HG03060 (cell line): ENCODE data around the gene MIP.
"Not testable (repeated sequence)": the region's sequence is repeated elsewhere in the genome, so short reads cannot be mapped to it uniquely, and the experiment has no call there.

Experiments used
- ATAC-seq: cut with Tn5 transposase; IDR thresholded peaks from one replicate; pipeline ENCODE4 v1.9.1; 2021; ENCODE audit warnings: low read depth, moderate number of reproducible peaks; ENCODE audit not compliant: unreplicated experiment

Gene MIP

DNA sequence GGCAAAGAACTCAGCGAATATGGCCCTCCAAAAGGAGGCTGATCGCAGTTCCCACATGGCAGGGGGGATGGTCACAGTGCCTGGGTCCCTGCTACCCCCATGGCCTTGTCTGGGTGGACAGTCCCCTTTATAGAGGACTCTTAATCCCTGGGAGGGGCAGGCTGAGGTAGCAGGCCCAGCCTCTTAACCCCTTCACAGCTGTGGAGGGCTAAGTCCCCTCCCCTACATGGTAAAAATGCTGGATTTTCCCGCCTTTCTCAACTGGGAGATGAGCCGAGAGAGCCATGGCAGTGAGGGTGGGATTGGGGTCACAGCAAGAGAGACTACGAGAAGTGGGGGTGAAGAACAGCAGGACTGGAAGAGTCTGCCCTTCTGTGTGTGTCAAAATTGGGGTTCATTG lies at the start of gene MIP:
TSS of gene MIP (minus strand) at position 101 of the 400 bp plus-strand sequence. CDS start at position 57, 44 bp downstream.
- no peak for ATAC-seq

DNA sequence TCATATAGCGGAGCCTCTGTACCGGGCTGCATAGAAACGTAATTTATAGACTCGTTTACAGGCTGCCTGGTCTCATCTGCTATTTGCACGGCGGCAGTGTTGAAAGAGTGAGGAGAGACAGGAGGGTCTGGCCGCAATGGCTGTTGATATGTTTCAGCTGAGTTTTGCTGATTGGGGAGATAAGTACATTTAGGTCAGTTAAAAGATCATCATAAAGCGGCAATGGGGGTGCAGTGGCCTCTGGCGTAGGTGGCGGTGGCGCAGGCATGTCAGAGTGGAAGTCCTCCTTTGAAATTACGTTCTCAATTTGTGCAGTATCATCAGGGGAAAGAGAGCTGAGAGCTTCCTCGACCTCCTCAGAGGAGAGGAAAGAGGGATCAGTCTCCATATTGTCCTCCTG lies 45.4 kb upstream of the MIP start:
- not testable (repeated sequence) for ATAC-seq

DNA sequence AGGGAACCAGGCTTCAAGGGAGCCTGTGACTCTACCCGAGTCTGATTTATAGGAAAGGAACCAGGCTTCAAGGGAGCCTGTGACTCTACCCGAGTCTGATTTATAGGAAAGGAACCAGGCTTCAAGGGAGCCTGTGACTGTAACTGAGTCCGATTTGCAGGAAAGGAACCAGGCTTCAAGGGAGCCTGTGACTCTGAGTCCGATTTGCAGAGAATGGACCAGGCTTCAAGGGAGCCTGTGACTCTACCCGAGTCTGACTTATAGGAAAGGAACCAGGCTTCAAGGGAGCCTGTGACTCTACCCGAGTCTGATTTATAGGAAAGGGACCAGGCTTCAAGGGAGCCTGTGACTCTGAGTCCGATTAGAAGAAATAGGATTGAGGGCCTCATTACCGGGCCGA lies 45.0 kb upstream of the MIP start:
- ATAC-seq = not testable (repeated sequence)

DNA sequence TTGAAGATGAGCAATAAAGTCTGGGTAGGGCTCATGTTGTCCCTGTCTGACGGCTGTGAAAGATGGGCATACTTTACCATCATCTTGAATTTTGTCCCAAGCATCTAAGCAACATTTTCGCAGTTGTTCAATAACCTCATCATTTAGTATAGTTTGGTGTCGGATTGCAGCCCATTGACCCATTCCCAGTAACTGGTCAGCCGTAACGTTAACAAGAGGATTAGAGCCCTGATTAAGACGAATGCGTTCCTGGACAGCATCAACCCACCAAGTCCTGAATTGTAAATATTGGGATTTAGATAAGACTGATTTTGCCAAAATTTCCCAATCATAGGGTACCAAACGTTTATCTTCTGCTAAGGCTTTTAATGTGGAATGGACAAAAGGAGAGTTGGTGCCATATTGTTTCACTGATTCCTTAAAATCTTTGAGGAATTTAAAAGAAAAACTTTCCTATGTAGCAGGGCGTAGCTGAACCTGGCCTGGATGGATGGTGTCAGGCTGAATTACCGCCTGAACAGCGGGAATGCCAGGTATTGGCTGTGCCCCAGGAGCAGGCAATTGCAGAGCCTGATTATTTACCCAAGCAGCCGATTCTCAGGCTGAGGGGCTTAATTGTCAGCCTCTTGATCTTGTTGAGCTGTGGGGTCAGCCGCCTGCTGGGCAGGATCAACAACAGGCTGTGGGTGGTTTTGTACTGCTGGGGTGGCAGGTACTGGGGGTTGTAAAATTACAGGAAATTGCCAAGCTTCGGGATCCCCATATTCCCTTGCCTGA lies 43.9 kb upstream of the MIP start:
- not testable (repeated sequence) for ATAC-seq

DNA sequence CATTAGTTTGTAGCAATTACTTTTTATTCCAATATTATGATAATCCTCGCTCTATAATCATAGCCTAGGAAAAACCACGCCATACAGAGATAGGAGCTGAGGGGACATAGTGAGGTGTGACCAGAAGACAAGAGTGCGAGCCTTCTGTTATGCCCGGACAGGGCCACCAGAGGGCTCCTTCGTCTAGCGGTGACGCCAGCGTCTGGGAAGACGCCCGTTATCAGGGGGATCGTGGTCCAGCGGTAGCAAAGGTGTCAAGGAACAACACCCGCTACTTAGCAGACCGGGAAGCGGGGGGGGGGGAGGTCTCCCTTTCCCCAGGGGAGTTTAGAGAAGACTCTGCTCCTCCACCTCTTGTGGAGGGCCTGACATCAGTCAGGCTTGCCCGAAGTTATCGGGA lies 42.2 kb upstream of the MIP start:
- not testable (repeated sequence) for ATAC-seq

DNA sequence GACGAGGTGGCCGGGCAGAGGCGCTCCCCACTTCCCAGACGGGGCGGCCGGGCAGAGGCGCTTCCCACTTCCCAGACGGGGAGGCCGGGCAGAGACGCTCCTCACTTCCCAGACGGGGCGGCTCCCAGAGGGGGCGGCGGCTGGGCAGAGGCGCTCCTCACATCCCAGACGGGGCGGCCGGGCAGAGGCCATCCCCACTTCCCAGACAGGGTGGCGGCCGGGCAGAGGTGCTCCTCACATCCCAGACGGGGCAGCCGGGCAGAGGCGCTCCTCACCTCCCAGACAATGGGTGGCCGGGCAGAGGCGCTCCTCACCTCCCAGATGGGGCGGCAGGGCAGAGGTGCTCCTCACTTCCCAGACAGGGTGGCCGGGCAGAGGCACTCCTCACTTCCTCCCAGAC lies 40.0 kb upstream of the MIP start:
- ATAC-seq = not testable (repeated sequence)

DNA sequence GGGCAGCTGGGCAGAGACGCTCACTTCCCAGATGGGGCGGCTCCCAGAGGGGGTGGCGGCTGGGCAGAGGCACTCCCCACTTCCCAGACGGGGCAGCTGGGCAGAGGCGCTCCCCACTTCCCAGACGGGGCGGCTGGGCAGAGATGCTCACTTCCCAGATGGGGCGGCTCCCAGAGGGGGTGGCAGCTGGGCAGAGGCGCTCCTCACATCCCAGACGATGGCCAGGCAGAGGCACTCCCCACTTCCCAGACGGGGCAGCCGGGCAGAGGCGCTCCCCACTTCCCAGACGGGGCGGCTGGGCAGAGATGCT lies 39.6 kb upstream of the MIP start:
- ATAC-seq = not testable (repeated sequence)

DNA sequence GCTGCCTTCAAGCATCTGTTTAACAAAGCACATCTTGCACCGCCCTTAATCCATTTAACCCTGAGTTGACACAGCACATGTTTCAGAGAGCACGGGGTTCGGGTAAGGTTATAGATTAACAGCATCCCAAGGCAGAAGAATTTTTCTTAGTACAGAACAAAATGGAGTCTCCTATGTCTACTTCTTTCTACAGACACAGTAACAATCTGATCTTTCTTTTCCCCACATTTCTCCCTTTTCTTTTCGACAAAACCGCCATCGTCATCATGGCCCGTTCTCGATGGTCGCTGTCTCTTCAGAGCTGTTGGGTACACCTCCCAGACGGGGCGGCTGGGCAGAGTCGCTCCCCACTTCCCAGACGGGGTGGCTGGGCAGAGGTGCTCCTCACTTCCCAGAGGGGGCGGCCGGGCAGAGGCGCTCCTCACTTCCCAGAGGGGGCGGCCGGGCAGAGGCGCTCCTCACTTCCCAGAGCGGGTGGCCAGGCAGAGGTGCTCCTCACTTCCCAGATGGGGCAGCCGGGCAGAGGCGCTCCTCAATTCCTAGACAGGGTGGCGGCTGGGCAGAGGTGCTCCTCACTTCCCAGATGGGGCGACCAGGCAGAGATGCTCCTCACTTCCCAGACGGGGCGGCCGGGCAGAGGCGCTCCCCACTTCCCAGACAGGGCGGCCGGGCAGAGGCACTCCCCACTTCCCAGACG lies 39.1 kb upstream of the MIP start:
- not testable (repeated sequence) for ATAC-seq

DNA sequence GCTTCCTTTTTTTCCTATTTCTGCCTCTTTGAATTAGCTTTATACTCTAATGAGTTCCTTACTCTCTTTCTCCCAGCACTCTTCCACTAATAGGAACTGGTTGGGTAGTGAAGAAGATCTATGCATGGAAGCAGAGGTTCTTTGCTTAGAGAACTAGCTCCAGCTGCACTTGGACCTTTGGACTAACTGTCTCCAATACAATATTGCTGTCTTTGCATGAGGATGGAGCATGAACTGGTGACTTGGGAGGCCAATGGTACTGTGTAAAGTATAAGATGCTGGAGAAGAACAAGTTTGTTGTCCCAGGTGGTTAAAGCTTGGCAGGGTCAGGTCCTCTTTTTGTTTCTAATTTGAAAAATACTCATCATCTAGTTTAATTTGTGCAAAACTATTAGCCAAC lies 35.9 kb upstream of the MIP start:
- no peak for ATAC-seq

DNA sequence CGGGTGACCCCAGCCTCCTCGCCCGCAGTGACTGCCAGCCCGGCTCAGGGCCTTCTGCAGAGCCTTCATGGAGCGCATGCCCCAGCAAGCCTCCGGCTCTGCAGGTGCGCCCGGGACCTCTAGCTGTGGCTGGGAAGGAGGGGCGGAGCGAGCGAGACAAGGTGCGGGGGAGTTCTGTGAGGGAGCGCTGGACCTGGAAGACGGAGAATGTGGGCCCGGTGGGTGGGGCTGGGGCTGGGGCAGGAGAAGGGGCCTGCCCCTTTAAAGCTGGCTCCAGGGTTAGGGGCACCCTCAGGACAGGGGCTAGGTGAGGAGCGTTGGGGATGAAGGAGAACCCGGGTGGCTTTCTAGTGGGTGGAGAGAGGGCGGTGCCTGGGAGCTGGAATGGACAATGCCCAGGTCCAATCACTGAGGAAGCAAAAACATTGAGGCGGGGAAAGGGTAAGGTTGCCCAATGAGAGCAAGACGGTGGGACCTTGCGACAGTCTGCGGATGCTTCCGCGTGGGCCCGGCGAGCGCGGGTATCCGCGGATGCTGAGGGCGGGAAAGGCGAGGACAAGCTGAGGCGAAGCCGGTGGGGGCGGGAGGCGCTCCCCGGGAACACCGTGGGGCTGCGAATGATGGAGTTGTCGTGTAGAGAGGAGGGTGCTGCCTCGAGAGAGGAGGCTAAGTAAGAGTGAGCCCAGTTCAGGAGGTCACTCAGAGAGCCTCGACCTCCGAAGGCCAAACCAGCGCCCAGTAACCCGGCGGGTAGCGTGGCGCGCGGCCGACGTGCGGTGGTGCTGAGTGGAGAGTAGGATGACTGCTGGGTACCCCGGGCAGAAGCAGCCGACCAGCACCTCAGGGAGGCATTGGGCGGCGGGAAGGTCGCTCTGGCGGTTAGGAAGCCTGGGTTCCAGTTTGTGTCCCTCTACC lies 33.8 kb upstream of the MIP start, which contains the start of gene GLS2:
TSS of gene GLS2 (minus strand) at position 121 of the 915 bp plus-strand sequence. CDS start at position 78, 43 bp downstream.
- ATAC-seq = peak; percentile 62

DNA sequence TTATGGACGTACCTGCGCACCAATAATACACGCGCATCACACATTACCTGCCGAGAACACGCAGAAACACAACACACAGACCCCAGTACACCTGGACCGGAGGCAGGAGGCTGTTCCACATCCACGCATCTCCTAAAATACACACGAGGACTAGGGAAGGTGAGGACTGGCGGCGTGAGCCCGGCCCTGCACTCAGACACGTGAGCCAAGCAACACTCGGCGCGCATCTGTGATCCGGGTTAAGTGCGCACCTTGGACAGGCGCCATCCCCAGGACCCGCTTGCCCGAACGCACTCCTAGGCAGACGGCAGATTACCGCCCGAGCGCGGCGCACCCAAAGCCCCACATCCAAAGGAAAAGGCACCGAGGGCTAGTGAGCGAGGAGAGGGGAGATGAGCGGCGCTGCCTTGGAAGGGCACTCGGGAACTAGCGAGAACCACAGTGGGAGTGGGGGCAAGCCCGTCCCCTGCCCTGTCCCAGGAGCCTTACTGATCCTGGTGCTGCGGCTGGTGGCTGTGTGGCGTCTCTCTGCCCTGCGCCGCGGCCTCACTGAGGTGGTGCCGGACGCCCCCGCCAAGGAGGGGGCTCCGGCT lies 33.1 kb upstream of the MIP start:
- peak; percentile 10 for ATAC-seq

DNA sequence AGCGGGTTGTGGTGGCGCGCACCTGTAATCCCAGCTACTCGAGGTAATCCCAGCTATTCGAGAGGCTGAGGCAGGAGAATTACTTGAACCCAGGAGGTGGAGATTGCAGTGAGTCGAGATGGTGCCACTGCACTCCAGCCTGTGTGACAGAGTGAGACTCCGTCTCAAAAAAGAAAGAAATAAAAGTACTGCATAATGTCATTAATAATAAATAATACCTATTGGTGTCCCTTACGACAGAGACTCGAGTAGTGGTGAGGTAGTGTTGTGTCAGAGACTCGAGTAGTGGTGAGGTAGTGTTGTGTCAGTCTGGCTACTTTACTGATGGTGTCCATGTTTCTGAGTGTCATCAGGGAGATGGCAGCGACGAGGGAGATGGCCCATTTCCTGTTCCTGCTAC lies 32.2 kb upstream of the MIP start:
- no peak for ATAC-seq

DNA sequence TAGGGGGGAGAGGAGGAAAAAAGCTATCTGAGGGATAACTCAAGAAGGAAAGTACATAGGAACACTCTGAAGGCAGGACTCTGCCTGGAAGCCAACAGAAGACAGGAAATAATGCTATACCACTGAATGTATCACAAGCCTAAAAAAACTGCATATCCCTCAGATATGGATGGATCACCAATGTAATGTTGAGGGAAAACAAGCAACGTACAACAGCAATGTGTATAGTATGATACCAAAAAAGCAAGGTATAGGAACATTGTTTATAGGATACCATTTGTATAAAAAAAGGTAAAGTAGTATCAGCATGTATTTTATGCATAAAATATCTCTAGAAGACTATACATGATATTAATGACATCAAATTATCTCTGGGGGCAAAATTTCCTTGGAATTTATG lies 30.1 kb upstream of the MIP start:
- no peak for ATAC-seq

DNA sequence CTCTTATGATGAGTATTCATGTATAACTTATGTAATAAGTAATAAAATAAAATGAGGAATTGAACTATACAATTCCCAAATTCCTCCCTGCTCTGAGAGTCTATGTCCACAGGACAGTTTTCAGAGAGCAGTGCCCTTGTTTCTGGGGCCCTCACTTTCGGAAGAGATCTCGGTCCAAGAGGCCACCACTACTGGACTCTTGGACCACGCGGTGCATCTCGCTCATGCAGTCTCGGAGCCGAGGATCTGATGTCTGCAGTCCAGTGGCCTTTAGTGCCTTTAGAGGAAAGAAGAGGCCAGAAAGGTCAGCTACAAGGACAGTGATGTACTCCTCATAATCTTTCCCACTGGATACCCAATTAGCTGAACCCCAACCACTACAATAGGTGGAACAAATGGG lies 25.2 kb upstream of the MIP start:
- ATAC-seq = no peak

DNA sequence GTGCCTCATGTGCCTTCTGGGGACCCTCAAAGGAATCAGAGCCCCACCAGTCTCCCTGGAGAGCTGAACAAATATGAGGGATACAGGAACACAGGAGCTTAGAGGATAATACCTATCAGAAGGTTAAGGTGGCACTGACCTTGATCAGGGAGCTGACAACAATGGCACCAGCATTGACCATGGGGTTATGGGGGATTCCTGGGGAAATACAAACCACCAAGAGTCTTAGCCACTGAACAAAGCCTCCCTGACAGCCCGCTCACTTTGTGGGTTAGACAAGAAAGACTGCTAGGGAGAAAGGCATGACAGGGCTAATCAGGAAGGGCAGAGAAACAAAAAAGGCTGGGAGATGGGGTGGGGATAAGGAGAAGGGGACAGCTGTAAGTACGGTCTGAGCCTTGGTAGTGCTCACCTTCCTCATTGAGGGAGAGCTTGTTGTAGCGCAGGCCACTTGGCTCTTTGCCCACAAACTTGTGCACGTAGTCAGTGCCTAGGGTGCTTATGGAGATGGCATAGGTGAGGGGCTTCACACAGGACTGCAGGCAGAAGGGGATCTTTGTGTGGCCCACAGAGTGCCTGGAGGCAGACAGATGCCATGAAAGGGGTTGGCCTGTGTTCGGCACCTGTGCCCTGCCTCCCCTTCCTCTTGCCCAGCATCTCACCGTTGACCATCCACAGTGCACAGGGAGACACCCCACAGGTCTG lies 23.2 kb upstream of the MIP start:
- ATAC-seq = no peak

DNA sequence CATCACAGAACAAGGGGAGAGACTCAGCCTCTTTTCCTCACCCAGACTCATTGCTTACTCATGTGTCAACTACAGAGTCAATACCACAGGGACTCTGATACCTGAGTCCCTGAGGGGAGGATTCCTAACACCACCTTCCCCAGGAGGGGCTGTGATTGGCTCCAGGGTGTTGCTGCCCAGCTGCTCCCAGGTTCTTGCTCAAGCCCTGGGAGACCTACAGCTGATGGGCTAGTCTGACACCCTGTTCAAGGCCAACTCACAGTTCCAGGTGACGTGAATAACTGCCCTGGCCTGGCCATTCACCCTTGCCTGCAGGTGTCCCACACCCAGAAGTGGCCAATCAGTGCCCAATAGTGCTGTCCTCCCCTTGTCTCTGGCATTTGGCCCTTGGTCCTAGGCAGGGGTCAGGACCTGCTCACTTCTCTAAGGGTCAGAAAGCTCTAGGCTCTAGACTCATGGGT lies 22.5 kb upstream of the MIP start:
- no peak for ATAC-seq

DNA sequence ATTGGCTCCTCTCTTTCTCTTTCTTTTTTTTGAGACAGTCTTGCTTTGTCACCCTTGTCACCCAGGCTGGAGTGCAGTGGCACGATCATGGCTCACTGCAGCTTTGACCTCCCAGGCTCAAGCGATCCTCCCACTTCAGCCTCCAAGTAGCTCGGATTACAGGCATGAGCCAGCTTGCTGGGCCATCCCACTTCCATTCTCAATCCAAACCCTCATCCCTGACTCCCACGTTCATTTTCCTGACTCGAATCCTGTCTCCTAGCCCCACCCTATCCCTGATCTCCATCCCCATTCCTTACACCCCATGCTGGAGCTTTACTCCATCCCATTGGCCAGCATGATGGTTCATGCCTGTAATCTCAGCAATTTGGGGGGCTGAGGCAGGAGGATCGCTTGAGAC lies 21.7 kb upstream of the MIP start:
- ATAC-seq = no peak

DNA sequence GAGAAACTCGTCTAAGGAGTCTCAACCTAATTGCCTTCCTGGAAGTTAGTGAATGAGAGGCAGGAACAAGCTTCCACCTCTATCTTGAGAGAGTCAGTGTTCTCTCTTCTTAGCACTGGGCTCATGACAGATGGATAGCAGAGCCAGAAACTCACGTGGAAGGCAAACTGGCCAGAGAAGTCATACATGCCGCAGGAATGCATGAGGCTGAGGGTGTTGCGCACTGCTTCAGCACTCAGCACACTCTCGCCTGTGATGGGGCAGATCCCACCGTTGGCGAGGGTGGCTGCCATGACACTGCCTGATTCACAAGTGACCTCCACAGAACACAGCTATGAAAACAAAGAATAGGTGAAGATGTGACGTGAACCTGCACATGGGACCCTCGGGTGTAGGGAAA lies 19.9 kb upstream of the MIP start:
- no peak for ATAC-seq

DNA sequence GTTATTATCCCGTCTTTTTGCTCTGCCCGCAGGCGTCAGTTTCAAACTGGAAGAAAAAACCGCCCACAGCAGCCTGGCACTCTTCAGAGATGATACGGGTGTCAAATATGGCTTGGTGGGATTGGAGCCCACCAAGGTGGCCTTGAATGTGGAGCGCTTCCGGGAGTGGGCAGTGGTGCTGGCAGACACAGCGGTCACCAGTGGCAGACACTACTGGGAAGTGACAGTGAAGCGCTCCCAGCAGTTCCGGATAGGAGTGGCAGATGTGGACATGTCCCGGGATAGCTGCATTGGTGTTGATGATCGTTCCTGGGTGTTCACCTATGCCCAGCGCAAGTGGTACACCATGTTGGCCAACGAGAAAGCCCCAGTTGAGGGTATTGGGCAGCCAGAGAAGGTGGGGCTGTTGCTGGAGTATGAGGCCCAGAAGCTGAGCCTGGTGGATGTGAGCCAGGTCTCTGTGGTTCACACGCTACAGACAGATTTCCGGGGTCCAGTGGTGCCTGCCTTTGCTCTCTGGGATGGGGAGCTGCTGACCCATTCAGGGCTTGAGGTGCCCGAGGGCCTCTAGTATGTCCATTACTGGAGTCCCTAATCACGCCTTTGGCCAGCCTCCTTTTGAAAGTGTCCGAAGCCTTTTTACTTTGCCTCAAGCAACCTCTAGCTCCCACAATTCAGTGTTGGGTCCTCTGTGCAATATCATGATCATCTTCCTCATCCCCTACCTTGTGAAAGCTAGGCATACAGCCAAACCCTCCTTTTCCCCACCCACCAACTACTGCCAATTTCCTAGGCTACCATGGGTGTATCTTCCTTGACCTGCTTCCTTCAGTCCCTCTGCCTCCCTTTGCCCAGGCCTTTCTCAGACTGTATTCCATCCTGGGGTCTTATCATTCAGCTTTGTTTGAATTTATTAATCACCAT lies 14.8 kb upstream of the MIP start:
- no peak for ATAC-seq
